Measurements from ENCODE around the gene MIB2. TPM values are rescaled to one million over a fixed set of nuclear protein-coding genes. Genes with fewer than 3 reads are reported as not detected.

The MIB2 gene
- total and polyA plus RNA-seq, 5 donors from 2014 or later = 15.9 to 58.2 (median 19.7) TPM

- Histone ChIP-seq H3K4me3 (ENCODE audit: low read depth, low read length) (no peak overlapping the region), H3K27ac (ENCODE audit: insufficient read depth, low read length, poor library complexity, severe bottlenecking) (no peak overlapping the region), H3K36me3 (ENCODE audit: control insufficient read depth, insufficient read depth, low read length) (no peaks in the 10 kb centered on the region), H3K27me3 (ENCODE audit: control insufficient read depth, insufficient read depth, low read length) (no peaks in the 10 kb centered on the region), H3K9me3 (ENCODE audit: control insufficient read depth in 2 of 2, low read length in 2 of 2) (no peaks in the 10 kb centered on the region), H3K4me1 (ENCODE audit: control insufficient read depth, insufficient read depth, low read length, poor library complexity, severe bottlenecking) (peaks cover 15% of the 10 kb centered on the region)
- Mint-ChIP-seq H3K4me3 (peak overlapping the region in 2 of 4 donors; percentile 60 to 61), H3K36me3 (no peaks in the 10 kb centered on the region), H3K27me3 (no peaks in the 10 kb centered on the region), H3K27ac (peak overlapping the region in 2 of 3 donors; percentile 66 to 78), H3K4me1 (peaks cover 4 to 21% (median 10%) of the 10 kb centered on the region in 4 donors), H3K9me3 (peaks cover 0 to 2% (median 0%) of the 10 kb centered on the region in 7 donors)
- ATAC-seq (ENCODE audit: low read depth in 2 of 2) = no peak
- no peak for DNase-seq
These were observed 10.8 kb upstream of the MIB2 start for GRCh38 chr1:1604374-1605033.

- Histone ChIP-seq H3K9me3 (ENCODE audit: control insufficient read depth in 2 of 2, low read length in 2 of 2) (no peaks in the 10 kb centered on the region), H3K27ac (ENCODE audit: insufficient read depth, low read length, poor library complexity, severe bottlenecking) (no peak overlapping the region), H3K27me3 (ENCODE audit: control insufficient read depth, insufficient read depth, low read length) (no peaks in the 10 kb centered on the region), H3K36me3 (ENCODE audit: control insufficient read depth, insufficient read depth, low read length) (no peaks in the 10 kb centered on the region), H3K4me1 (ENCODE audit: control insufficient read depth, insufficient read depth, low read length, poor library complexity, severe bottlenecking) (peaks cover 15% of the 10 kb centered on the region), H3K4me3 (ENCODE audit: low read depth, low read length) (no peak overlapping the region)
- Mint-ChIP-seq H3K27ac (peak overlapping the region in 1 of 3 donors; percentile 66), H3K4me1 (peaks cover 4 to 21% (median 10%) of the 10 kb centered on the region in 4 donors), H3K36me3 (no peaks in the 10 kb centered on the region), H3K27me3 (no peaks in the 10 kb centered on the region), H3K4me3 (peak overlapping the region in 1 of 4 donors; percentile 22), H3K9me3 (peaks cover 0 to 2% (median 0%) of the 10 kb centered on the region in 7 donors)
- ATAC-seq (ENCODE audit: low read depth in 2 of 2) = no peak
- DNase-seq = peak in 1 of 3 donors; percentile 45
These were observed 10.2 kb upstream of the MIB2 start for GRCh38 chr1:1605034-1605591.

- no peak for ATAC-seq (ENCODE audit: low read depth in 2 of 2)
- no peak overlapping the region for H3K4me3 ChIP-seq (ENCODE audit: low read depth, low read length)
- H3K27me3 Mint-ChIP-seq = no peaks in the 10 kb centered on the region
These were observed 9.6 kb upstream of the MIB2 start for GRCh38 chr1:1605724-1606123.

GRCh38 chr1:1606232-1606631 is 9.1 kb upstream of the MIB2 start:
- no peak for ATAC-seq (ENCODE audit: low read depth in 2 of 2)
- Histone ChIP-seq H3K9me3 (ENCODE audit: control insufficient read depth in 2 of 2, low read length in 2 of 2) (no peaks in the 10 kb centered on the region), H3K36me3 (ENCODE audit: control insufficient read depth, insufficient read depth, low read length) (no peaks in the 10 kb centered on the region), H3K27ac (ENCODE audit: insufficient read depth, low read length, poor library complexity, severe bottlenecking) (peak overlapping the region; percentile 78), H3K27me3 (ENCODE audit: control insufficient read depth, insufficient read depth, low read length) (no peaks in the 10 kb centered on the region), H3K4me1 (ENCODE audit: control insufficient read depth, insufficient read depth, low read length, poor library complexity, severe bottlenecking) (peaks cover 10% of the 10 kb centered on the region), H3K4me3 (ENCODE audit: low read depth, low read length) (no peak overlapping the region)
- Mint-ChIP-seq H3K4me3 (no peak overlapping the region), H3K27ac (no peak overlapping the region), H3K9me3 (peaks cover 0 to 2% (median 0%) of the 10 kb centered on the region in 7 donors), H3K36me3 (no peaks in the 10 kb centered on the region), H3K27me3 (no peaks in the 10 kb centered on the region), H3K4me1 (peaks cover 4 to 19% (median 10%) of the 10 kb centered on the region in 4 donors)
- DNase-seq = no peak

More at GRCh38 chr1:1605724-1606123, 9.6 kb upstream of the MIB2 start:
- H3K36me3 Mint-ChIP-seq = no peaks in the 10 kb centered on the region
- H3K4me1 ChIP-seq (ENCODE audit: control insufficient read depth, insufficient read depth, low read length, poor library complexity, severe bottlenecking) = peaks cover 10% of the 10 kb centered on the region
- no peak for DNase-seq
- H3K27ac ChIP-seq (ENCODE audit: insufficient read depth, low read length, poor library complexity, severe bottlenecking) = no peak overlapping the region
- H3K27me3 ChIP-seq (ENCODE audit: control insufficient read depth, insufficient read depth, low read length) = no peaks in the 10 kb centered on the region
- no peak overlapping the region for H3K27ac Mint-ChIP-seq
- H3K36me3 ChIP-seq (ENCODE audit: control insufficient read depth, insufficient read depth, low read length) = no peaks in the 10 kb centered on the region
- peaks cover 4 to 19% (median 10%) of the 10 kb centered on the region in 4 donors for H3K4me1 Mint-ChIP-seq
- no peak overlapping the region for H3K4me3 Mint-ChIP-seq
- H3K9me3 ChIP-seq (ENCODE audit: control insufficient read depth in 2 of 2, low read length in 2 of 2) = no peaks in the 10 kb centered on the region
- H3K9me3 Mint-ChIP-seq = peaks cover 0 to 2% (median 0%) of the 10 kb centered on the region in 7 donors

GRCh38 chr1:1609822-1610485 is 5.3 kb upstream of the MIB2 start:
- H3K4me1 Mint-ChIP-seq = peaks cover 9 to 38% (median 20%) of the 10 kb centered on the region in 4 donors
- no peak overlapping the region for H3K27ac Mint-ChIP-seq
- H3K4me3 Mint-ChIP-seq = peak overlapping the region in 1 of 4 donors; percentile 51
- H3K4me3 ChIP-seq (ENCODE audit: low read depth, low read length) = no peak overlapping the region
- no peaks in the 10 kb centered on the region for H3K36me3 Mint-ChIP-seq
- H3K9me3 Mint-ChIP-seq = peaks cover 0 to 1% (median 0%) of the 10 kb centered on the region in 7 donors
- H3K9me3 ChIP-seq (ENCODE audit: control insufficient read depth in 2 of 2, low read length in 2 of 2) = no peaks in the 10 kb centered on the region
- ATAC-seq (ENCODE audit: low read depth in 2 of 2) (no peak), DNase-seq (no peak)
- no peak overlapping the region for H3K27ac ChIP-seq (ENCODE audit: insufficient read depth, low read length, poor library complexity, severe bottlenecking)
- no peaks in the 10 kb centered on the region for H3K36me3 ChIP-seq (ENCODE audit: control insufficient read depth, insufficient read depth, low read length)
- H3K27me3 Mint-ChIP-seq = no peaks in the 10 kb centered on the region
- H3K4me1 ChIP-seq (ENCODE audit: control insufficient read depth, insufficient read depth, low read length, poor library complexity, severe bottlenecking) = peaks cover 25% of the 10 kb centered on the region
- H3K27me3 ChIP-seq (ENCODE audit: control insufficient read depth, insufficient read depth, low read length) = no peaks in the 10 kb centered on the region

GRCh38 chr1:1610796-1611195 is 4.5 kb upstream of the MIB2 start:
- H3K4me3 ChIP-seq (ENCODE audit: low read depth, low read length) = no peak overlapping the region
- H3K27me3 Mint-ChIP-seq = no peaks in the 10 kb centered on the region
- peaks cover 0 to 1% (median 0%) of the 10 kb centered on the region in 7 donors for H3K9me3 Mint-ChIP-seq
- peaks cover 9 to 38% (median 22%) of the 10 kb centered on the region in 4 donors for H3K4me1 Mint-ChIP-seq
- ATAC-seq (ENCODE audit: low read depth in 2 of 2) (no peak), DNase-seq (no peak)
- no peaks in the 10 kb centered on the region for H3K9me3 ChIP-seq (ENCODE audit: control insufficient read depth in 2 of 2, low read length in 2 of 2)
- H3K4me3 Mint-ChIP-seq = peak overlapping the region in 2 of 4 donors; percentile 35 to 63
- no peaks in the 10 kb centered on the region for H3K27me3 ChIP-seq (ENCODE audit: control insufficient read depth, insufficient read depth, low read length)
- H3K4me1 ChIP-seq (ENCODE audit: control insufficient read depth, insufficient read depth, low read length, poor library complexity, severe bottlenecking) = peaks cover 26% of the 10 kb centered on the region
- no peak overlapping the region for H3K27ac ChIP-seq (ENCODE audit: insufficient read depth, low read length, poor library complexity, severe bottlenecking)
- no peaks in the 10 kb centered on the region for H3K36me3 Mint-ChIP-seq
- no peaks in the 10 kb centered on the region for H3K36me3 ChIP-seq (ENCODE audit: control insufficient read depth, insufficient read depth, low read length)
- peak overlapping the region; percentile 39 to 77 (median 71) for H3K27ac Mint-ChIP-seq

GRCh38 chr1:1612104-1612400 is 3.2 kb upstream of the MIB2 start:
- H3K27me3 Mint-ChIP-seq = no peaks in the 10 kb centered on the region
- no peaks in the 10 kb centered on the region for H3K36me3 Mint-ChIP-seq
- Histone ChIP-seq H3K4me1 (ENCODE audit: control insufficient read depth, insufficient read depth, low read length, poor library complexity, severe bottlenecking) (peaks cover 27% of the 10 kb centered on the region), H3K36me3 (ENCODE audit: control insufficient read depth, insufficient read depth, low read length) (no peaks in the 10 kb centered on the region), H3K9me3 (ENCODE audit: control insufficient read depth in 2 of 2, low read length in 2 of 2) (no peaks in the 10 kb centered on the region), H3K4me3 (ENCODE audit: low read depth, low read length) (no peak overlapping the region), H3K27me3 (ENCODE audit: control insufficient read depth, insufficient read depth, low read length) (no peaks in the 10 kb centered on the region), H3K27ac (ENCODE audit: insufficient read depth, low read length, poor library complexity, severe bottlenecking) (no peak overlapping the region)
- H3K4me1 Mint-ChIP-seq = peaks cover 6 to 35% (median 18%) of the 10 kb centered on the region in 4 donors
- ATAC-seq (ENCODE audit: low read depth in 2 of 2) (no peak), DNase-seq (no peak)
- H3K9me3 Mint-ChIP-seq = peaks cover 0 to 1% (median 0%) of the 10 kb centered on the region in 7 donors
- peak overlapping the region; percentile 11 to 79 (median 64) for H3K4me3 Mint-ChIP-seq
- no peak overlapping the region for H3K27ac Mint-ChIP-seq
